ENCODE results near the gene DNAH17. TPM values are rescaled to one million over a fixed set of nuclear protein-coding genes. Genes with fewer than 3 reads are reported as not detected.

The DNAH17 gene
- total and polyA plus RNA-seq, 2 donors: 0.28 to 0.30 TPM

DNA sequence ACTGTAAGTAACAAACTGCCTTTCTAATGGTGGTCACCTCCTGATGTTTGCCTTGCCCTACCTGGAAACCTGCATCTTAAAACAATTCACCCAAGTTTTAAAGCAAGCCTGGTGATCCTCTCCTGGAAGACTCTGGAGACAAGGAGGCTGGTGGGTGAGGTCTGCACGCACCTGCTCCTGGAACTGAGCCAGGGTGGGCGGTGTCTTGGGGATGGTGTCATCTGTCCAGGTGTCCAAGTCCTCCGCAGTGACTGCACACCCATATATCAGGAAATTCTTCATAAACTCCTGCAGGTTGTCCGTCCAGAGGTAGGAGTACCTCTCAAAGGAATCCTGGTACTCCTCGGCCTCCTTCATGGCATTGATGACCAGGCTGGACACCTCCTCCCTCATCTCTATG, 44.9 kb downstream of the DNAH17 start:
- DNase-seq (ENCODE audit: low read depth in 6 of 9, low spot score in 9 of 9): no peak
- no peaks in the 10 kb centered on the region for H3K27me3 ChIP-seq (ENCODE audit: control insufficient read depth in 2 of 2, insufficient read depth in 1 of 2, low read length in 1 of 2)
- H3K27ac ChIP-seq (ENCODE audit: low read depth in 1 of 2, low read length in 1 of 2): no peak overlapping the region
- H3K9me3 ChIP-seq (ENCODE audit: control insufficient read depth in 2 of 2, insufficient read depth in 1 of 2, low read length in 1 of 2): peaks cover 0 to 10% of the 10 kb centered on the region in 2 donors
- no peak overlapping the region for H3K4me3 ChIP-seq (ENCODE audit: low read length in 2 of 2)
- peaks cover 0 to 8% of the 10 kb centered on the region in 2 donors for H3K4me1 ChIP-seq (ENCODE audit: control insufficient read depth in 2 of 2, insufficient read depth in 2 of 2, low read length in 2 of 2)
- 96% methylated on average over 5 of the region's 5 CpGs for WGBS
- H3K36me3 ChIP-seq (ENCODE audit: control insufficient read depth in 2 of 2, insufficient read depth in 2 of 2, low read length in 1 of 2): no peaks in the 10 kb centered on the region

DNA sequence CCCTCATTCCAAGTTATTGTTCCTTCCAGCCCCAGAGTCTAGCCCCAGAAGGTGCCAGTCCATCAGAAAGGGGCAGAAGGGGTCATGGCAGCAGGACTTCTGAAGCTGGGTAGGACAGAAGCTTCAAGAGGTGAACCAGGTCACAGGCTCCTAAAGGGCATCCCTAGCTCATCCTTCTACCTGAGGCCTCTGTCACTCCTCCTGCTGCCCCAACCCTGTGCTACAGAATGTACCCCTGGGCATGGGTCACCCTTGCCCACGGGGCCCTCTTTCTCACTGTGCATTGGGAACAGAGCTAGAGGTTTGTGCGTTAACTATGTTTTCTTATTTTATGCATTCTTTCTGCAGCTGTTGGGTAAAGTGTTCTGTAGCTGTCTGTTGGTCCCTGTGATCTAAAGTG, 46.5 kb downstream of the DNAH17 start:
- no peaks in the 10 kb centered on the region for H3K36me3 ChIP-seq (ENCODE audit: control insufficient read depth in 2 of 2, insufficient read depth in 2 of 2, low read length in 1 of 2)
- DNase-seq (ENCODE audit: low read depth in 6 of 9, low spot score in 9 of 9): no peak
- whole genome bisulfite sequencing: 95% methylated on average over 2 of the region's 2 CpGs
- H3K4me1 ChIP-seq (ENCODE audit: control insufficient read depth in 2 of 2, insufficient read depth in 2 of 2, low read length in 2 of 2): peaks cover 0 to 6% of the 10 kb centered on the region in 2 donors
- H3K9me3 ChIP-seq (ENCODE audit: control insufficient read depth in 2 of 2, insufficient read depth in 1 of 2, low read length in 1 of 2): peaks cover 0 to 10% of the 10 kb centered on the region in 2 donors
- no peak overlapping the region for H3K4me3 ChIP-seq (ENCODE audit: low read length in 2 of 2)
- H3K27ac ChIP-seq (ENCODE audit: low read depth in 1 of 2, low read length in 1 of 2): no peak overlapping the region
- H3K27me3 ChIP-seq (ENCODE audit: control insufficient read depth in 2 of 2, insufficient read depth in 1 of 2, low read length in 1 of 2): no peaks in the 10 kb centered on the region

DNA sequence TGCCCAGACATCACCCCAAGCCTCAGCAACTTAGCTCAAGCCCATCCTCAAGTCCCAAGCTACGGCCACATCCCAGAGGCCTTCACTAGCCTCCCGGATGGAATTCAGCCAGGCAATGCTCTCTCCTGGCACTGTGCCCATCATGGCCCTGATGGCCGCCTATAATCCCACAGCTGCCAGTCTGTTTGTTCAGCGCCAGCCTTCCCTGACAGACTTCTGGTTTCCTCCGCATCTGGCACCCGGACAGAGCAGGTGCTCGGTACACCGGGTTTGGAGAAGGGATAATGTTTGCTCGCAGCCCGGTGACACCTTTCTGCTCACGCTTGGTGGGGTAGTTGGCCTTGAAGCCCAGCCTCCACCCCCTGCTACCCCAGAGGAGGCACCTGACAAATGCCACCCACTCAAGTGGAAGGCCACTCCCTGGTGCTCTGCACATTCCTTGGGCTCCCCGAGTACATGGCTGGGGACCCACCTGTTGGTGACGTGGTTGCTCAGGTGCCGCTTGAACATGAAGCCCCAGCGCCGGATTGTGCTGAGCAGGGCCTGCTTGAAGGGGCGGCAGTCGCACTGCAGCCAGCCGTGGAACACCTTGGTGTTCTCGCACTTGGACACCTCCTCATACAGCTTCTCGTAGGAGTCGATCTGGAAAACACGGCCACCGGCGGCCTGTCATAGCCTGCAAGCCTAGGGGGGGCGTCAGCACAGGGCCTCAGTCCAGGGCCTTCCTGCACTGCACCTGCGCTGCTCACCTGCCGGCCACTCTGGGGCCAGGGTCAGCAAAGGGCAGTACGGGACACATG, 47.1 kb downstream of the DNAH17 start:
- DNase-seq (ENCODE audit: low read depth in 6 of 9, low spot score in 9 of 9): no peak
- Histone ChIP-seq H3K27ac (ENCODE audit: low read depth in 1 of 2, low read length in 1 of 2) (no peak overlapping the region), H3K36me3 (ENCODE audit: control insufficient read depth in 2 of 2, insufficient read depth in 2 of 2, low read length in 1 of 2) (no peaks in the 10 kb centered on the region), H3K9me3 (ENCODE audit: control insufficient read depth in 2 of 2, insufficient read depth in 1 of 2, low read length in 1 of 2) (peaks cover 0 to 10% of the 10 kb centered on the region in 2 donors), H3K4me3 (ENCODE audit: low read length in 2 of 2) (no peak overlapping the region), H3K4me1 (ENCODE audit: control insufficient read depth in 2 of 2, insufficient read depth in 2 of 2, low read length in 2 of 2) (peaks cover 0 to 1% of the 10 kb centered on the region in 2 donors), H3K27me3 (ENCODE audit: control insufficient read depth in 2 of 2, insufficient read depth in 1 of 2, low read length in 1 of 2) (peaks cover 0 to under 1% of the 10 kb centered on the region in 2 donors)
- WGBS: 98% methylated on average over 29 of the region's 29 CpGs

DNA sequence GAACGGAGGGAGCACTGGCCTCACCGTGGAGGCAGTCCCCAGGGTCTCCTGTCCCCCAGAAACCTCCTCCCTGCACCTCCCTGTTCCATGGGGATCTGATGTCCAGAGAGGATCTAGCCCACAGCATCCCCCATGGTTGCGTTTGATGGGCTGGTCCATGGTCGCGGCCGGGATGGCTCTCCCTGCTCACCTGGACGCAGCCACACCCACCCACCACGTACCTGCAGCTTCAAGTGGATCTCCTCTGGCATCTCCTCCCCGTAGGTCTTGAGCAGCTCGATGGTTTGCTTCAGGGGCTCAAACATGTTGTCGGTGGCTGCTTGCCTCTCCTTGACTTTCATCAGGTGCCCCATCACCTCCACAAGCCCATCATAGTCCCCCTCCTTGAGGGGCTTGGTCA, 47.9 kb downstream of the DNAH17 start:
- no peak for DNase-seq (ENCODE audit: low read depth in 6 of 9, low spot score in 9 of 9)

GRCh38 chr17:78528541-78528940, 48.7 kb downstream of the DNAH17 start:
- 59% methylated on average over 10 of the region's 10 CpGs for WGBS
- no peak overlapping the region for H3K27ac ChIP-seq (ENCODE audit: low read depth in 1 of 2, low read length in 1 of 2)
- peak in 3 of 9 donors; percentile 25 to 35 (median 29) for DNase-seq (ENCODE audit: low read depth in 6 of 9, low spot score in 9 of 9)

More for the DNA sequence above, 47.9 kb downstream of the DNAH17 start:
- H3K36me3 ChIP-seq (ENCODE audit: control insufficient read depth in 2 of 2, insufficient read depth in 2 of 2, low read length in 1 of 2): no peaks in the 10 kb centered on the region
- H3K4me1 ChIP-seq (ENCODE audit: control insufficient read depth in 2 of 2, insufficient read depth in 2 of 2, low read length in 2 of 2): no peaks in the 10 kb centered on the region
- no peak overlapping the region for H3K4me3 ChIP-seq (ENCODE audit: low read length in 2 of 2)
- H3K27ac ChIP-seq (ENCODE audit: low read depth in 1 of 2, low read length in 1 of 2): no peak overlapping the region
- peaks cover 0 to 10% of the 10 kb centered on the region in 2 donors for H3K9me3 ChIP-seq (ENCODE audit: control insufficient read depth in 2 of 2, insufficient read depth in 1 of 2, low read length in 1 of 2)
- H3K27me3 ChIP-seq (ENCODE audit: control insufficient read depth in 2 of 2, insufficient read depth in 1 of 2, low read length in 1 of 2): peaks cover 0 to 3% of the 10 kb centered on the region in 2 donors
- WGBS: 97% methylated on average over 11 of the region's 11 CpGs

DNA sequence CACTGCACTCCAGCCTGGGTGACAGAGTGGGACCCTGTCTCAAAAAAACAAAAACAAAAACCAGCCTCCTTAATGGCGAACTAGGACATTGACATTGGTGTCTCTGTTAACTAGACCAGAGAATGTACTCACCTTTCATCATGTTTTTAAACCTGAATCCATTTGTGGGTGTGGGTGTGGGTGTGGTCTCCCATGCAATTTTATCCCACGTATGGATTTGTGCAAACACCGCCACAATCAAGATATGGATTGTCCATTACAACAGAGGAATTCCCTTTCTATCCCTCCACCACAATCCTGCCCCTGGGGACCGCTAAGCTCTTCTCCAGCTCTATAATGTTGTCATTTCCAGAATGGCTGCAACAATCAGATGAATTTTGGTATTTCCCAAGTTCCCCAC, 49.9 kb downstream of the DNAH17 start:
- Histone ChIP-seq H3K4me3 (ENCODE audit: low read length in 2 of 2) (no peak overlapping the region), H3K36me3 (ENCODE audit: control insufficient read depth in 2 of 2, insufficient read depth in 2 of 2, low read length in 1 of 2) (no peaks in the 10 kb centered on the region), H3K27me3 (ENCODE audit: control insufficient read depth in 2 of 2, insufficient read depth in 1 of 2, low read length in 1 of 2) (peaks cover 0 to 4% of the 10 kb centered on the region in 2 donors), H3K9me3 (ENCODE audit: control insufficient read depth in 2 of 2, insufficient read depth in 1 of 2, low read length in 1 of 2) (peaks cover 0 to 10% of the 10 kb centered on the region in 2 donors), H3K4me1 (ENCODE audit: control insufficient read depth in 2 of 2, insufficient read depth in 2 of 2, low read length in 2 of 2) (no peaks in the 10 kb centered on the region), H3K27ac (ENCODE audit: low read depth in 1 of 2, low read length in 1 of 2) (no peak overlapping the region)
- DNase-seq (ENCODE audit: low read depth in 6 of 9, low spot score in 9 of 9): no peak
- WGBS: 97% methylated on average over 4 of the region's 4 CpGs

More at GRCh38 chr17:78528541-78528940, 48.7 kb downstream of the DNAH17 start:
- Histone ChIP-seq H3K36me3 (ENCODE audit: control insufficient read depth in 2 of 2, insufficient read depth in 2 of 2, low read length in 1 of 2) (no peaks in the 10 kb centered on the region), H3K27me3 (ENCODE audit: control insufficient read depth in 2 of 2, insufficient read depth in 1 of 2, low read length in 1 of 2) (peaks cover 0 to 3% of the 10 kb centered on the region in 2 donors), H3K4me1 (ENCODE audit: control insufficient read depth in 2 of 2, insufficient read depth in 2 of 2, low read length in 2 of 2) (no peaks in the 10 kb centered on the region), H3K4me3 (ENCODE audit: low read length in 2 of 2) (no peak overlapping the region), H3K9me3 (ENCODE audit: control insufficient read depth in 2 of 2, insufficient read depth in 1 of 2, low read length in 1 of 2) (peaks cover 0 to 10% of the 10 kb centered on the region in 2 donors)

DNA sequence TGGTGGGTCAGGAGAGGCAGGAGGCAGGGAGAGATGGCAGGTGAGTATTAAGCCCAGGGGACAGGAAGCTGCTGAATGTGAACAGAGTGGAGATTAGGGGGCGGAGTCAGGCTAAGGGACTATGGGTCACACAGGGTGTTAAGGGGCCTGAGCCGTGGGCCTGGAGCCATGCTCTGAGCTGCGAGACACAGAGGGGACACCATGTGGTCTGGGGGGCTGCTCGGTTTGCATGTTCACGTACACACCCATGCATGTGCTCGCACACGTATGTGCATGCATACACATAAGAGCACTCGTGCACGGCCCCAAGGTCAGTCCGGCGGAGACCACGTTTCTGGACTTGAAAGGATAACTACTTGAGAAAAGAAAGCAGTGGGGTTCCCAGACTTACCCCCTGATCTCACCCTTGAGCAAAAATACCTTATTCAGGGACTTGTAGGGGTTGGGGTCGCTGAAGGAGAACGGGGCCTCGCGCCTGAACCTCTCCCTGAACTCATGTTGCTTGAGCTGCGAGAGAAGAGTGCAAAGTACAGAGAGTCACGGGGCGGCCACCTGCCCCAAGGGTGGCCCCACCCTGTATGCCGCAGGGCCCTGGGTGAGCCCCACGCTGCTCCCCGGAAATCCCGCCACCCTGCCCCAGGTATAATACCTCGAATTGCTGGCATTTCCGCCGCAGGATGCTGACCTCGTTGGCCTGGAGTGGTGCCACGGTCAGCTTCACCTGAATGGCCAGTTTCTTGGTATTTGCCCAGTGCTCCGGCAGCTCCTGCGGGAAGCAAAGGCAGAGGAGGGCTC, 50.8 kb downstream of the DNAH17 start:
- Histone ChIP-seq H3K9me3 (ENCODE audit: control insufficient read depth in 2 of 2, insufficient read depth in 1 of 2, low read length in 1 of 2) (peaks cover 0 to 4% of the 10 kb centered on the region in 2 donors), H3K4me3 (ENCODE audit: low read length in 2 of 2) (no peak overlapping the region), H3K27me3 (ENCODE audit: control insufficient read depth in 2 of 2, insufficient read depth in 1 of 2, low read length in 1 of 2) (peaks cover 0 to 4% of the 10 kb centered on the region in 2 donors), H3K27ac (ENCODE audit: low read depth in 1 of 2, low read length in 1 of 2) (no peak overlapping the region), H3K4me1 (ENCODE audit: control insufficient read depth in 2 of 2, insufficient read depth in 2 of 2, low read length in 2 of 2) (no peaks in the 10 kb centered on the region), H3K36me3 (ENCODE audit: control insufficient read depth in 2 of 2, insufficient read depth in 2 of 2, low read length in 1 of 2) (no peaks in the 10 kb centered on the region)
- no peak for DNase-seq (ENCODE audit: low read depth in 6 of 9, low spot score in 9 of 9)
- 96% methylated on average over 30 of the region's 30 CpGs for WGBS

DNA sequence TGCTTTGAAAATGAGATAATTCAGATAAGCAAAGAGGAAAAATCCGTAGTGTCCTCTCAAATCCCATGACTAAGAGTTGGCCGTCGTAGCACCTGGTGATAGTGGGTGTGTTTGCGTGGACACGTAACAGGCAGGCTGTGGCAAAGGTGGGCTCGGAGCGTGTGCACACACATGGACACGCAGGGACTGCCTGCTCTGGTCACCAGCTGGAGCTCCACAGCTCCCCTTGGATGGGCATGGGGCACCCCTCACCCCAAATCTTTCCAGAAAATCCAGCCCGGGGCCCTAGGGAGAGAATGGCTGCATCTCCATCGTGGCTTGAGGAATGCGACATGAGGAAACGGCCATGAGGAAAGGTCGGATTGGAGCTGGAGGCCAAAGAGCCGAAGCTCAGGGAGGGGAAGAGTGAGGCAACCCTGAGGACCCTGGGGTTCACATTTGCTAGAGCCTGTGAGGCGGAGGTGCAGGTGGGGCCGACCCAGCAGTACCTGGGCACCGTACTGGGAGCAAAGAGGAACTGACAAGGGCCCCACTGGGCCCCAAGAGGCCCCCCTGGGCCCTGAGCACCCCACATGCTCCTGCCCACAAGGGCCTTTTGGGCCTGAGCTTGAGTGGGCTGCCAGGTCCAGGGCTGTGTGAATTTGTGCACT, 51.6 kb downstream of the DNAH17 start:
- Histone ChIP-seq H3K9me3 (ENCODE audit: control insufficient read depth in 2 of 2, insufficient read depth in 1 of 2, low read length in 1 of 2) (peaks cover 0 to 4% of the 10 kb centered on the region in 2 donors), H3K27ac (ENCODE audit: low read depth in 1 of 2, low read length in 1 of 2) (no peak overlapping the region), H3K36me3 (ENCODE audit: control insufficient read depth in 2 of 2, insufficient read depth in 2 of 2, low read length in 1 of 2) (no peaks in the 10 kb centered on the region), H3K4me3 (ENCODE audit: low read length in 2 of 2) (no peak overlapping the region), H3K4me1 (ENCODE audit: control insufficient read depth in 2 of 2, insufficient read depth in 2 of 2, low read length in 2 of 2) (no peaks in the 10 kb centered on the region), H3K27me3 (ENCODE audit: control insufficient read depth in 2 of 2, insufficient read depth in 1 of 2, low read length in 1 of 2) (peaks cover 0 to 4% of the 10 kb centered on the region in 2 donors)
- DNase-seq (ENCODE audit: low read depth in 6 of 9, low spot score in 9 of 9): no peak
- 92% methylated on average over 17 of the region's 17 CpGs for whole genome bisulfite sequencing
